GM19043 (cell line): ENCODE measurements around the gene ABI2.
"Not testable (repeated sequence)": the region's sequence is repeated elsewhere in the genome, so short reads cannot be mapped to it uniquely, and the experiment has no call there.

Source experiments
- ATAC-seq: cut with Tn5 transposase; IDR thresholded peaks from one replicate; pipeline ENCODE4 v1.9.1; 2021; ENCODE audit warnings: low read depth; ENCODE audit not compliant: unreplicated experiment

Gene ABI2

DNA sequence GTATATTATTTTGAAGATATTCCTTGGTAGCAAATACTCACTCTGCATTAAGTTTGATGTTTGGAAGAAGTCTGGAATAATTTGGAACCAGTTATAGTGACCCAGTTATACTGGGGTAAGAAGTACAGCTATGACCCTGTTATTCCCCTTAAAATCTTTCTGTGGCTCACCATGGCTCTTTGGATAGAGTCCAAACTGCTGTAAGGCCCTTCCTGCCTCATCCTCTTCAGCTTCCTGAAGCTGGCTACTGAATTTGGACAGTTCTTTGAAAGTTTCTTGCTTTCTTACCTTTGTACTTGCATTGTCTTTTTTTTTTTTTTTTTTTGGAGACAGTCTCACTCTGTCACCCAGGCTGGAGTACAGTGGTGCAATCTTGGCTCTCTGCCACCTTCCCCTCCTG lies 85.6 kb downstream of the ABI2 start:
- no peak for ATAC-seq

GRCh38 chr2:203418271-203418670 lies 90.1 kb downstream of the ABI2 start:
- ATAC-seq, result no peak

DNA sequence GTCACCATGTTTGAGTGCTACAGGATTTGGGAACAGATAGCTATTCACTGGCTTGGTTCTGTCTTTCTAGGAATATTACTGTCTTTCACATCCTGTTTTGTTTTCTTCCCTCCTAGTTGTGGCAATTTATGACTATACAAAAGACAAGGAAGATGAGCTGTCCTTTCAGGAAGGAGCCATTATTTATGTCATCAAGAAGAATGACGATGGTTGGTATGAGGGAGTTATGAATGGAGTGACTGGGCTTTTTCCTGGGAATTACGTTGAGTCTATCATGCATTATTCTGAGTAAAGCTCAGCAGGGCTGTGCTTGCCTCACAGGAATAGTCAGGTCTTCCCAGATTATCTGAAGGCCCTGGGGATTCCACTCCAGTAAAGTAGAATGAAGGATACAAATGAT lies 98.9 kb downstream of the ABI2 start:
- ATAC-seq, result no peak

- ATAC-seq, result not testable (repeated sequence)
Measured at GRCh38 chr2:203429643-203430042, 101.4 kb downstream of the ABI2 start.

- no peak for ATAC-seq
Measured at GRCh38 chr2:203431391-203432185, 103.4 kb downstream of the ABI2 start.

DNA sequence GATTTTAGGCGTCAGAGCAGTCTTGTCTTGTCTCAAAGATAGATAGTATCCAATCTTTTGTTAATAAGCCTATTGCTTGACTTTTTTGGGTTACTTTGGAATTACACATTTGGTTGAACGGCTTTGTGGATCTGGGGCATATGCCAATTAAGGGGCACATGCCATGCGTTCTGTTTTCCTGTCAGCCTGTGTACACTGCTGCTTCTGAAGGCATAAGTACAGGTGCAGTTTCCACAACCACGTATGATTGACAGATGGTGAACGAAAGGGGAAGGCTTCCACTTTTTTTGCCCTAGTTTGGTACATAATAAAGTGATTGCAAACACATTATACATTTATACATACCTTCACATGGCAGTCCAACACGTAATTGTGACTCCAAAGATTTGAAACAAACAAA lies 104.6 kb downstream of the ABI2 start:
- ATAC-seq, result no peak

DNA sequence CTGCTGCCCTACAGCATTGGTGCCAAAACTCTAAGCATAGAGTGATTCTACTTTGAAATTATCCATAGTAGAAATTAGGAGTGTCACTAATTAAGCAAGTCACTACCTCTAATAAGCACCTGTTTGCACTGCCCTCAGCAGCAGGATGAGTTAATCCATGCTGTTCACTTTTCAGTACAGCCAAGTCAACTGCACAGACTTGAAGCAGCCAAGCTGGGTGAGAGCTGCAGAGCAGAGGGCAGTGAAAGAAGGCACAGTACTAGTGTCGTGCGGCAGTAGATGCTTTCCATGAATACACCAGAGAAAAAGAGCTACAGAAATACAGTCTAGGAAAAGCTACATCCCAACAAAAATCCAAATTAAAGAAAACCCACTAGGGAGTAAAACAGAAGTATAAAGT lies 108.3 kb downstream of the ABI2 start:
- no peak for ATAC-seq

- no peak for ATAC-seq
Measured at GRCh38 chr2:203437511-203437910, 109.3 kb downstream of the ABI2 start.

- ATAC-seq, result no peak
Measured at GRCh38 chr2:203438528-203438927, 110.3 kb downstream of the ABI2 start.

GRCh38 chr2:203440671-203441070 lies 112.5 kb downstream of the ABI2 start:
- ATAC-seq, result no peak

GRCh38 chr2:203441463-203441862 lies 113.3 kb downstream of the ABI2 start:
- no peak for ATAC-seq

GRCh38 chr2:203442463-203442862 lies 114.3 kb downstream of the ABI2 start:
- ATAC-seq, result no peak

- no peak for ATAC-seq
Measured at GRCh38 chr2:203444738-203445137, 116.5 kb downstream of the ABI2 start.

DNA sequence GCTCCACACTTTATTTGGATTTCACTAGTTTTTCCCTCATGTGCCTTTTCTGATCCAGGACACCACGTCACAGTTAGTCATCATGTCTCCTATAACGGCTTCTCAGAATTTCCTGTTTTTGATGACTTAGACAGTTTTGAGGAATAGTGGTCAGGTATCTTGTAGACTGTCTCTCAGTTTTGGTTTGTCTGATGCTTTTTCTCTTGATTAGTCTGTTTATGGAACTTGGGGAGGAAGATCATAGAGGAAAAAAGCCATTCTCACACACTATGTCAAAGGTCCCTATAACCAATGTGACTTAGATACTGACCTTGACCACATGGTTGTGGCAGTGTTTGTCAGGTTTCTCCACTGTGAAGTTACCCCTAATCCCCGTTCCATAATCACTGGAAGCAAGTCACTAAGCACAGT lies 117.9 kb downstream of the ABI2 start:
- no peak for ATAC-seq

GRCh38 chr2:203446780-203447179 lies 118.6 kb downstream of the ABI2 start:
- no peak for ATAC-seq

DNA sequence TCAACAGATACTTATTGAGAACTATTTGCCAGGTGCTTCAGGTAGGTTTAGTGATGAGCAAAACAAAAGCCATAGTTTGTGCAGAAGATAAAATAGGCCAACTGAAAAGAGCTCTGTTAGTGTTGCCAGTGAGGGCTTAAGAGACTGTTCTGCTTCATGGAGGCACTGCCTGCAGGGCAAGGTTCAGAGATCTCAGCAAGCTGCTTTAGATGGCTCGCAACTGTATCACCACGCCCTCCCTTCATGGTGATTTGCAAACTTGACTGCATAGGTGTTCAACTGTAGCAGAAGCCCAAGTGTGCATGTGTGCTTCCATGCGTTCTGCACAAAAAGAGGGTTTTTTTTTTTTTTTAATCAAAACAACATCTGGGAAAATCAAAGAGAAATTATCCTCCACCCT lies 122.4 kb downstream of the ABI2 start:
- no peak for ATAC-seq

- no peak for ATAC-seq
Measured at GRCh38 chr2:203451011-203451410, 122.8 kb downstream of the ABI2 start.

DNA sequence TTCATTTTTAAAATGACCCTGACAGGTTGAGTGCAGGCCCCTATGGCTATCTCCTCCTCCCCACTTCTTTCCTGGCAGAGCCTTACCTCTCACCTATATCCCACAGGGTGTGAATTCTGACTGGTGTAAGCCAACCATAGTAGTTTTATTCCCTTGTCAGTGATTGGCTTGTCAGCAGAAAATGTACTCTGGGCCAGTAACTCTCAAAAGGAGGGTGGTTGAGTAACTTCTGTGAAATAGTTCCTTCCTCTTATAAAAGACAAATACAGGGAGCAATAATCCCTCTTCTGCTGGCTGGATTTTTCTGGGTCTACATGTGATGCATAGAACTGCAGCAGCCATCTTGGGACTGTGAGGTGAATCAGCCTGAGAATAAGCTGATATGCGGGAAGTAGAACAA lies 123.5 kb downstream of the ABI2 start:
- ATAC-seq, result no peak

- no peak for ATAC-seq
Measured at GRCh38 chr2:203453858-203454451, 125.8 kb downstream of the ABI2 start.

- no peak for ATAC-seq
Measured at GRCh38 chr2:203455209-203455608, 127.0 kb downstream of the ABI2 start.

DNA sequence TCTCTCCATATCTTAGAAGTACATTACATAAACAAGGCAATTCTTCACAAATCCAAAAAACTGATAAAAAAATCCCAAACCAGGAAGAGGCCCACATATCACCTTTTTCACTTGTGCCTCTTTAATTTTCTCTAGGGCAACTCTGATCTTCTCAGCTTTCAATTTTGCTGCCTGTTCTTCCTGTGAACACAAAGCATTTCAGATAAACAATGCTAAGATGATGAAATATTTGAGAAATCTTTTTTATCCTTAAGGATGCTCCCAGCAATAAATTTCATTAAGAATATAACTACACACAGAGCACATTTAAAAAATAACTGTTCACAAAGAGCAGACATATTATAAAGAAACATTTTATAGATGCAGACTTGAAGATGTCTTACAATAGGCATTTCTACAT lies 133.6 kb downstream of the ABI2 start:
- no peak for ATAC-seq

GRCh38 chr2:203462308-203462707 lies 134.1 kb downstream of the ABI2 start:
- no peak for ATAC-seq
